Stimulated activated CD8-positive, alpha-beta memory T cell treated with anti-CD3 and anti-CD28 coated beads, Interleukin-15, amount 100 ng/mL, for 1 hour (primary cell): ENCODE results near the gene RPL37A.

Experiments used
- DNase-seq: peaks from one replicate; pipeline ENCODE4 v3.0.0-alpha.2; 2020; ENCODE audit warnings: low read depth

The RPL37A gene

DNA sequence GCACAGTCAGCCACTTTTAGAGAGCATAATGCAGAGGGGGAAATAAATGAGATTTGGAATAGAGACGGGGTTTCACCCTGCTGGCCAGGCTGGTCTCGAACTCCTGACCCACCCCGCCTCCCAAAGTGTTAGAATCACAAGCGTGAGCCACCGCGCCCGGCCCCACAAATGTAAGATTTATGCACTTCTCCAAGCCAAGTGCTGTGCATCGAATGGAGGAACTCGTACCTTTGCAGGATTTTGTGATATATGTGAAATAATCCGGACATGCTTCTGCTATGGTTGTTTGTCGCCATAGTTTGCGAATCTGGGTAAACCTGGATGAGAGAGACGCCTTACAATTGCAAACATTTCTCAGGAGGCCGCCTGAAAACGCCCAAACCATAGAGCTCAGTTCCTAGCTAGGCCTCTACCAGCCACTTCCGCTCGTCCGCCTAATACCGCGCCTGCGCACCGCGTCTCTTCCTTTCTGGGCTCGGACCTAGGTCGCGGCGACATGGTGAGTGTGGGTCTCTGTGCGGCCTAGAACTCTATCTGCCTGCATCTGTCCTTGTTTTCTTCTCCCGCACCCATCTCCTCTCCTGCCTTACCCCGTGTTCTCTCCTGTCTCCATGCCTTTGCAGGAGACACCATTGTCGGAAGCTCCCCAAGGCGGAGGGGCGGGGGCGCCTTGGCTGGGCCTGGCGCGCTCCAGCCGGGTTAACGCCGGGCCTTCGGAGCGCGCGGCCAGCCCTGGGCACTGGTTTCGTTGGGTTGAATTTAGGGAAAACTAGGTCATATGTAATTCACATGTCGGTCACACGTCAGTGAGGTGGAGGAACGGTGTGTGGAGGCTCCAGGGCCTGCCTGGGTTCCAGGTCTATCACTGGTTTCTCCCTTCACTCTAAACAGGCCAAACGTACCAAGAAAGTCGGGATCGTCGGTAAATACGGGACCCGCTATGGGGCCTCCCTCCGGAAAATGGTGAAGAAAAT is at the start of gene RPL37A:
Gene RPL37A (plus strand): TSS at position 466 of the 974 bp plus-strand sequence. CDS start 31 bp downstream, at position 497.
- DNase-seq, result peak; percentile 71

GRCh38 chr2:216450346-216450745 is 48.3 kb upstream of the RPL37A start:
- DNase-seq, result no peak

- no peak for DNase-seq
Observed at GRCh38 chr2:216450784-216451183, 47.9 kb upstream of the RPL37A start.

GRCh38 chr2:216453955-216454614 is 44.6 kb upstream of the RPL37A start:
- no peak for DNase-seq

GRCh38 chr2:216463148-216463547 is 35.5 kb upstream of the RPL37A start:
- no peak for DNase-seq

DNA sequence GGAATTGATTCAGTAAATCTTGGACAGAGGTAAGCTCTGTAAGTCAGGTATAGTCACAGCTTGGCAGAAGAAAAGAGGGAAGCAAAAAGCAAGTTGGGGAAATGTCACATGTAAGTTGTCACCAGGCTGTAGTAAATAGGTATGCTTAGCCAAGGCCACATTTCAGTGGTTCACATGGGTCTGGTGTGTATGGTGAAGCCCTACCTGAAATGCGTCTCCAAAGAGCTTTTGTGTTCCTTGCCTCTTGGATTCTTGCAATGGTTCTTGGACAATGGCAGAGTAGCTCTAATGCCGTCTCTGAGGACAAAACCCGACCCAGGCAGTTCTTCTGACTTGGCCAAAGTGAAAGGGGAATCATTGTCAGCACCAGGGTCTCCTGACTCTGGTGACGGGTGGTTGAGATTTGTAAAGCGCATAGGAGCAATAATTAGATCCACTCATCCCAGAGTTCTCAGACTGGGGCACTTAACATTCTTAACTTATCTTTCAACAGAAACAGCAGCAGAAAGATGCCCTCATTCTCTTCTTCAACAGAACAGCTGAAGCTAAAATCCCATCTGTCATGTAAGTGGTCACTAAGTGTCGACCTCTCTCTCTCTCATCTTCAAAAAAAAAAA is 34.4 kb upstream of the RPL37A start:
- no peak for DNase-seq

DNA sequence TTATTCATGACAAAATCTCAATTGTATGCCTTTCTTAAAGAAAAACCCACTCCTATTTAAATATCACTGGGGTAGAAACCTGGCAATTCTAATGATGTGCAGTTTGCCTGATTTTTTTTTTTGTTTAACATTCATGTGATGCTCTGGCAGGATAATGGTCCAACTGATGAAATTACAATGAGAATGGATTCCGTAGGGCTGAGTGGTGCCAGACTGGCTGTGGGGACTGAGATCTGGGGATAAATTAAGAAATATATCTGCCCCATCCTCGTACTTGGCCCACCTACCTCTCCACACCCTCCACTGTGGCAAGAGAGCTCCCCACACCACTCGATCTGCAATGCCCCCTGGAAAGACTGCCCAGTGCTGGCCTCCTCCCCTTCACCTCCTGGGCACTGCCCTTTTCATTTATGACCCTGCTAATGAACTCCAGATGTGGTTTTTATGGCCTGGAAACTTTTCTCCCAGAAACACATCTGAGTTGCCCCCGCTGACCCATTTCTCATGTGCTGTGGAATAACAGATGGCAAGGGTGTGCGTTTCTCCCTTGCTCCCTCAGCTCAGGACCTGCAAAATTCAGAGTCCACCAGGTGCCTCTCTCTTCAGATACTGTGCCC is 33.0 kb upstream of the RPL37A start:
- DNase-seq, result no peak

GRCh38 chr2:216467845-216468244 is 30.8 kb upstream of the RPL37A start:
- DNase-seq, result no peak

- no peak for DNase-seq
Observed at GRCh38 chr2:216469661-216470060, 29.0 kb upstream of the RPL37A start.

DNA sequence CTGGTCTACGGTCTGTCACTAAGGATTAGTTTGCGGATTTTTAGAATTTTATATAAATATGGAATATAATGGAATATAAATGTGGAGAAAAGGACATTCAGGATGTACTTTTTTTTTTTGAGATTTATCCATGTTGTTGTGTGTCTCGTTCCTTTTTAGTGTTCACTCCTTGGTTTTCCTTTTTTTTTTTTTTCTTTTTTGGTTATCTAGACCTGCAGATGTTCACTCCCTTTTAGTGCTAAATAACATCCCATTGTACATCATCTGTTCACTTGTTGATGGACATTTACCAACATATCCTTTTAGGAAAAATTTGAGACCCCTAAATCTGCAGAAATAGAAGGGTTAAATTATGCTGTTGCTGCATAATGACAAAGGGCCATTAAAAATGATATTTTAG is 25.5 kb upstream of the RPL37A start:
- DNase-seq, result no peak

DNA sequence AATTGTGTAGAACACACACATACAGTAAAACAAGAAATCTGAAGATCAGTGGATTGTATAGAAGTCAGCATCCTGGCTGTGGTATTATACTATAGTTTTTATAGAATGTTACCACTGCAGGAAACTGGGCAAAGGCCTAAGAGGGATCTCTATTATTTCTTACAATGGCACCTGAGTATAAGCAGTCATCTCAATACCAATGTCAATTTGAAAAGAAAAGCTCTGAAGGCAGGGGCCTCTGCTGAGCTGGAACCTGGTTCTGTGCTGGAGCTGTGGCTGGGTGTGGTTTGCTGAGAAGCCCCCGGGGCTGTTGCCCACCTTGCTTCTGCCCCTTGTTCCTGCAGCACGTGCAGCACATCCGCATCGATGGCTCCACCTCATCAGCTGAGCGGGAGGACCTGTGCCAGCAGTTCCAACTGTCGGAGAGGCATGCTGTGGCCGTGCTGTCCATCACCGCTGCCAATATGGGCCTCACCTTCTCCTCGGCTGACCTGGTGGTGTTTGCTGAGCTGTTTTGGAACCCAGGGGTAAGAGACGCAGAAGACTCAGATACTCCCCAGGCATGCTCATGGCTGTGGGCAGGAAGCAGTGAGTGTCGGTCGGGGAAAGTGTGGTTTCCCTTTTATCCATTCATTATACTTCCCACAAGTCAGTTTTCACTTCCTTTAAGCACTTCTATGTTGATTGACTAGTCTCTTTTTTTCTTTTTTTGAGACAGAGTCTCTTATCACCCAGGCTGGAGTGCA is 23.5 kb upstream of the RPL37A start:
- no peak for DNase-seq

DNA sequence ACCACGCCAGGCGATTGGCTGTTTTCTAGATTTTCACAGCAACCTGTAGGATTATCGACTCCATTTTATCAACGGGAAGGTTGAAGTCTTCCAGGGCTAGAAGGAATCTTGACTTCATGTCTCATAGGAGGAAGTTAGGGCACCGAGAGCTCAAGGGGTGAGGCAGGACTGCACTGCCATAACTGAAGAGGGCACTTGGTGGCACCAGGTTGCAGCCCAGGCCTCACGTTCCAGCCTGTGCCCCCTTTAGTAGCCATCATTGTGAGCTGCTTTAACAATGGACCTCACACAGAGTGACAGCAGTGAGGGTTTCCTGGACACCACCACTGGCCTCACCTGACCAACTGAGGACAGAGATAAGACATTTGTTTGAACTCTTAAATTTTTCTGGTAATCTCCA is 22.9 kb upstream of the RPL37A start:
- DNase-seq, result no peak

GRCh38 chr2:216477283-216478035 is 21.2 kb upstream of the RPL37A start:
- no peak for DNase-seq

GRCh38 chr2:216478151-216478550 is 20.5 kb upstream of the RPL37A start:
- no peak for DNase-seq

GRCh38 chr2:216478791-216479190 is 19.9 kb upstream of the RPL37A start:
- DNase-seq, result no peak

DNA sequence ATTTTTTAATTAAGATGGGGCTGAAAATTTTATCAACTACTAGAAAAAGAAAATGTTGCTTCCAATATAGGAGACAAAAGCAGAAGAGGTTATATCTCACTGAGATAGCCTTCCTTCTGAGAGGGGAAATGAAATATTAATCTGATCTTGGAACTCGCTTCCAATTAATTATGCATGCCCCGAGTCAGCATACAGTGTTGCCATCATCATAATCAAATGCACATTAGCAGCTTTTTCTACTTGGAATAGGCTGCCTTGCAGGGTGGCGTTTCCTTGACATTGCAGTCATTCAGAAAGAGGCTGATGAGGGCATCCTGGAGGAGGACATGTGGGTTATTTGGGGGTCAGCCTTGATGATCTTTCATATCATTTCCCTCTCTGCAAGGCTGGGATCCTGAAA is 18.4 kb upstream of the RPL37A start:
- DNase-seq, result no peak

GRCh38 chr2:216482640-216483039 is 16.0 kb upstream of the RPL37A start:
- no peak for DNase-seq

- no peak for DNase-seq
Observed at GRCh38 chr2:216485237-216485636, 13.4 kb upstream of the RPL37A start.

- DNase-seq, result no peak
Observed at GRCh38 chr2:216485745-216486144, 12.9 kb upstream of the RPL37A start.

- no peak for DNase-seq
Observed at GRCh38 chr2:216486271-216486670, 12.4 kb upstream of the RPL37A start.

- DNase-seq, result no peak
Observed at GRCh38 chr2:216486708-216487107, 11.9 kb upstream of the RPL37A start.
